Peyer's patch (tissue), 4 donors: ENCODE results near the gene SAT1.

Experiments used
- POLR2A ChIP-seq, 2 donors: fragments of 450-650 bp; IDR thresholded peaks; one replicate each; pipeline ENCODE4 v1.5.1; 2017; ENCODE audit warnings: antibody characterized with exemption in 2 of 2, mild to moderate bottlenecking in 2 of 2, moderate library complexity in 2 of 2
- TF ChIP-seq, protein P1 (sequence below), 6 experiments: fragments of 450-650 bp in 4 of 6; fragments of 200-600 bp in 2 of 6; sonication (generic) in 1 of 6; IDR thresholded peaks; one replicate each; pipeline ENCODE4 v1.5.1; 2017 to 2019; ENCODE audit warnings: antibody characterized with exemption in 6 of 6, mild to moderate bottlenecking in 3 of 6, moderate library complexity in 1 of 6

DNA sequence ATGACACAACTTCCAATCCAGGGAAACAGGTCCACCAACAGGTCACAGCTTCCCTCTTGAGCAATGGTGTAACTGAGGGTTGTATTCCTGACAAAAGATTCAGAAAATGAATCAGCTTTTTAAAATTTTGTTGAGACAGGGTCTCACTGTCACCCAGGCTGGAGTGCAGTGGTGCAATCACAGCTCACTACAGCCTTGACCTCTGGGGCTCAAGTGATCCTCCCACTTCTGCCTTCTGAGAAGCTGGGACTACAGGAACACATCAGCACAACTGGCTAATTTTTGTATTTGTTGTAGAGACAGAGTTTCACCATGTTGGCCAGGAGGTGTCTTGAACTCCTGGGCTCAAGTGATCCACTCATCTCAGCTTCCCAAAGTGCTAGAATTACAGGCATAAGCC is 43.7 kb downstream of the SAT1 start:
- TF ChIP-seq, protein P1, sequence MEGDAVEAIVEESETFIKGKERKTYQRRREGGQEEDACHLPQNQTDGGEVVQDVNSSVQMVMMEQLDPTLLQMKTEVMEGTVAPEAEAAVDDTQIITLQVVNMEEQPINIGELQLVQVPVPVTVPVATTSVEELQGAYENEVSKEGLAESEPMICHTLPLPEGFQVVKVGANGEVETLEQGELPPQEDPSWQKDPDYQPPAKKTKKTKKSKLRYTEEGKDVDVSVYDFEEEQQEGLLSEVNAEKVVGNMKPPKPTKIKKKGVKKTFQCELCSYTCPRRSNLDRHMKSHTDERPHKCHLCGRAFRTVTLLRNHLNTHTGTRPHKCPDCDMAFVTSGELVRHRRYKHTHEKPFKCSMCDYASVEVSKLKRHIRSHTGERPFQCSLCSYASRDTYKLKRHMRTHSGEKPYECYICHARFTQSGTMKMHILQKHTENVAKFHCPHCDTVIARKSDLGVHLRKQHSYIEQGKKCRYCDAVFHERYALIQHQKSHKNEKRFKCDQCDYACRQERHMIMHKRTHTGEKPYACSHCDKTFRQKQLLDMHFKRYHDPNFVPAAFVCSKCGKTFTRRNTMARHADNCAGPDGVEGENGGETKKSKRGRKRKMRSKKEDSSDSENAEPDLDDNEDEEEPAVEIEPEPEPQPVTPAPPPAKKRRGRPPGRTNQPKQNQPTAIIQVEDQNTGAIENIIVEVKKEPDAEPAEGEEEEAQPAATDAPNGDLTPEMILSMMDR (IDR thresholded peaks at IDR 0.05): no peak
- no peak for TF ChIP-seq POLR2A (IDR thresholded peaks at IDR 0.05)
